HepG2 (cell line): ENCODE data around the gene OR2L13.

Experiments
- CBFB ChIP-seq: sonication (generic); formaldehyde crosslinking; IDR thresholded peaks from 2 replicates; pipeline ENCODE4 v1.4.0; 2020; ENCODE audit warnings: missing genetic modification reagents
- CERS6 ChIP-seq: sonication (generic); formaldehyde crosslinking; IDR thresholded peaks from 2 replicates; pipeline ENCODE4 v1.5.0; 2020; ENCODE audit warnings: missing genetic modification reagents
- CREB1 ChIP-seq, 2 experiments: fragments of 450-650 bp in 1 of 2; IDR thresholded peaks; 2 replicates each; pipeline ENCODE4 v1.6.1; 2016 to 2017; ENCODE audit warnings: control low read depth in 1 of 2, mild to moderate bottlenecking in 1 of 2, missing compliant biosample characterization in 1 of 2, missing genetic modification characterization in 1 of 2
- GFI1 ChIP-seq: sonication (generic); formaldehyde crosslinking; IDR thresholded peaks from 2 replicates; pipeline ENCODE4 v1.5.0; 2020; ENCODE audit warnings: missing genetic modification reagents, mild to moderate bottlenecking, borderline replicate concordance
- JDP2 ChIP-seq: sonication (generic); formaldehyde crosslinking; IDR thresholded peaks from 2 replicates; pipeline ENCODE4 v1.8.1; 2022; ENCODE audit warnings: missing genetic modification reagents, borderline replicate concordance
- MZF1 ChIP-seq: sonication (generic); formaldehyde crosslinking; IDR thresholded peaks from 2 replicates; pipeline ENCODE4 v1.8.1; 2023; ENCODE audit warnings: mild to moderate bottlenecking, missing genetic modification reagents, borderline replicate concordance
- RBFOX2 ChIP-seq: fragments of 200-400 bp; formaldehyde crosslinking; IDR thresholded peaks from 2 replicates; pipeline ENCODE4 v1.6.1; 2017; ENCODE audit warnings: low read depth, mild to moderate bottlenecking, low read length
- SRF ChIP-seq: IDR thresholded peaks from 2 replicates; pipeline ENCODE4 v1.6.1; 2011; ENCODE audit warnings: mild to moderate bottlenecking, low read depth, low read length, moderate library complexity
- TOPORS ChIP-seq: sonication (generic); formaldehyde crosslinking; IDR thresholded peaks from 2 replicates; pipeline ENCODE4 v1.8.0; 2023; ENCODE audit warnings: mild to moderate bottlenecking, missing genetic modification reagents
- ZNF24 ChIP-seq: fragments of 450-650 bp; IDR thresholded peaks from 2 replicates; pipeline ENCODE4 v1.6.1; 2017; ENCODE audit warnings: antibody characterized with exemption, mild to moderate bottlenecking
- TF ChIP-seq, protein P1 (sequence below): sonication (generic); formaldehyde crosslinking; IDR thresholded peaks from 2 replicates; pipeline ENCODE4 v1.8.0; 2022; ENCODE audit warnings: mild to moderate bottlenecking, missing genetic modification reagents, borderline replicate concordance
- TF ChIP-seq, protein P2 (sequence below): sonication (generic); formaldehyde crosslinking; IDR thresholded peaks from 2 replicates; pipeline ENCODE4 v1.5.0; 2020; ENCODE audit warnings: mild to moderate bottlenecking, missing genetic modification reagents, moderate library complexity
- TF ChIP-seq, protein P3 (sequence below): sonication (generic); formaldehyde crosslinking; IDR thresholded peaks from 2 replicates; pipeline ENCODE4 v1.8.1; 2023; ENCODE audit warnings: missing genetic modification reagents, inconsistent platforms, borderline replicate concordance

DNA sequence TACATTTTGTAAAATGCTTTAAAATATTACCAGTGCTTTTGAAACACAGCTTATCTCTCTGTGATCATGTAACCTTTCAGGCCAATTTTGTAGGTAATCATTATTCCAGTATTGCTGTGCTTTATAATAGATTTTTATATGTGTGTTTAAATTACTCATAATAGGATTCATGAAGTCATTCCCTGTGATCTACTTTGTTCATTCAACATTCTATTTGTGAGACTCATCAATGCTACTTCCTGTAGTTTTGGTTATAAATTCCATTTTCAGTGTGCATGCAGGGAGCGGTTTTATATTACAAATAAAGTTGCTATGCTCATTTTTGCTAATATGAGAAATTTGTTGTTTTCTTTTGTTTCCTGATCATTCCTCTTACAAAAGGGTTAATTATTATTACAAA is 45.9 kb downstream of the OR2L13 start:
- TF ChIP-seq SRF (no peak), TOPORS (CRISPR knock-in tag) (no peak), ZNF24 (no peak), JDP2 (CRISPR knock-in tag) (no peak), GFI1 (no peak), CERS6 (CRISPR knock-in tag) (no peak), CREB1 (IDR thresholded peaks at IDR 0.05) (no peak), CREB1 (CRISPR knock-in tag; IDR thresholded peaks at IDR 0.05) (no peak), MZF1 (CRISPR knock-in tag) (no peak), CBFB (CRISPR knock-in tag) (no peak), RBFOX2 (no peak)
- TF ChIP-seq, protein P1, sequence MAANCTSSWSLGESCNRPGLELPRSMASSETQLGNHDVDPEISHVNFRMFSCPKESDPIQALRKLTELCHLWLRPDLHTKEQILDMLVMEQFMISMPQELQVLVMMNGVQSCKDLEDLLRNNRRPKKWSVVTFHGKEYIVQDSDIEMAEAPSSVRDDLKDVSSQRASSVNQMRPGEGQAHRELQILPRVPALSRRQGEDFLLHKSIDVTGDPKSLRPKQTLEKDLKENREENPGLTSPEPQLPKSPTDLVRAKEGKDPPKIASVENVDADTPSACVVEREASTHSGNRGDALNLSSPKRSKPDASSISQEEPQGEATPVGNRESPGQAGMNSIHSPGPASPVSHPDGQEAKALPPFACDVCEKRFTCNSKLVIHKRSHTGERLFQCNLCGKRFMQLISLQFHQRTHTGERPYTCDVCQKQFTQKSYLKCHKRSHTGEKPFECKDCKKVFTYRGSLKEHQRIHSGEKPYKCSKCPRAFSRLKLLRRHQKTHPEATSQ (CRISPR knock-in tag) = no peak
- TF ChIP-seq, protein P2, sequence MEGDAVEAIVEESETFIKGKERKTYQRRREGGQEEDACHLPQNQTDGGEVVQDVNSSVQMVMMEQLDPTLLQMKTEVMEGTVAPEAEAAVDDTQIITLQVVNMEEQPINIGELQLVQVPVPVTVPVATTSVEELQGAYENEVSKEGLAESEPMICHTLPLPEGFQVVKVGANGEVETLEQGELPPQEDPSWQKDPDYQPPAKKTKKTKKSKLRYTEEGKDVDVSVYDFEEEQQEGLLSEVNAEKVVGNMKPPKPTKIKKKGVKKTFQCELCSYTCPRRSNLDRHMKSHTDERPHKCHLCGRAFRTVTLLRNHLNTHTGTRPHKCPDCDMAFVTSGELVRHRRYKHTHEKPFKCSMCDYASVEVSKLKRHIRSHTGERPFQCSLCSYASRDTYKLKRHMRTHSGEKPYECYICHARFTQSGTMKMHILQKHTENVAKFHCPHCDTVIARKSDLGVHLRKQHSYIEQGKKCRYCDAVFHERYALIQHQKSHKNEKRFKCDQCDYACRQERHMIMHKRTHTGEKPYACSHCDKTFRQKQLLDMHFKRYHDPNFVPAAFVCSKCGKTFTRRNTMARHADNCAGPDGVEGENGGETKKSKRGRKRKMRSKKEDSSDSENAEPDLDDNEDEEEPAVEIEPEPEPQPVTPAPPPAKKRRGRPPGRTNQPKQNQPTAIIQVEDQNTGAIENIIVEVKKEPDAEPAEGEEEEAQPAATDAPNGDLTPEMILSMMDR (CRISPR knock-in tag) = no peak
- TF ChIP-seq, protein P3, sequence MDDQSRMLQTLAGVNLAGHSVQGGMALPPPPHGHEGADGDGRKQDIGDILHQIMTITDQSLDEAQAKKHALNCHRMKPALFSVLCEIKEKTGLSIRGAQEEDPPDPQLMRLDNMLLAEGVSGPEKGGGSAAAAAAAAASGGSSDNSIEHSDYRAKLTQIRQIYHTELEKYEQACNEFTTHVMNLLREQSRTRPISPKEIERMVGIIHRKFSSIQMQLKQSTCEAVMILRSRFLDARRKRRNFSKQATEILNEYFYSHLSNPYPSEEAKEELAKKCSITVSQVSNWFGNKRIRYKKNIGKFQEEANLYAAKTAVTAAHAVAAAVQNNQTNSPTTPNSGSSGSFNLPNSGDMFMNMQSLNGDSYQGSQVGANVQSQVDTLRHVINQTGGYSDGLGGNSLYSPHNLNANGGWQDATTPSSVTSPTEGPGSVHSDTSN (CRISPR knock-in tag) = no peak
